ENCODE results near the gene CAST. TPM values are rescaled to one million over a fixed set of nuclear protein-coding genes. Genes with fewer than 3 reads are reported as not detected.
A peak's percentile ranks its signal among the peaks of the same experiment; 100 is the strongest.

Gene CAST
- total RNA-seq, 1 donor from 2014 or later, result 174 TPM

GRCh38 chr5:96629774-96630173, 32.4 kb upstream of the CAST start:
- H3K27me3 ChIP-seq (ENCODE audit: control insufficient read depth, insufficient read depth, low read length), result no peaks in the 10 kb centered on the region
- DNase-seq (ENCODE audit: low read depth), result peak; percentile 56
- no peak for TF ChIP-seq CTCF (IDR thresholded peaks at IDR 0.05; ENCODE audit: insufficient read depth, low read length, poor library complexity, severe bottlenecking)
- H3K4me3 ChIP-seq (ENCODE audit: low read depth, low read length), result no peak overlapping the region
- H3K36me3 ChIP-seq (ENCODE audit: control insufficient read depth, insufficient read depth, low read length), result no peaks in the 10 kb centered on the region

- no peak for DNase-seq (ENCODE audit: low read depth)
- Histone ChIP-seq H3K27me3 (ENCODE audit: control insufficient read depth, insufficient read depth, low read length) (no peaks in the 10 kb centered on the region), H3K4me3 (ENCODE audit: low read depth, low read length) (no peak overlapping the region), H3K36me3 (ENCODE audit: control insufficient read depth, insufficient read depth, low read length) (no peaks in the 10 kb centered on the region)
- TF ChIP-seq CTCF (IDR thresholded peaks at IDR 0.05; ENCODE audit: insufficient read depth, low read length, poor library complexity, severe bottlenecking), result no peak
Observed at GRCh38 chr5:96633820-96634219, 28.4 kb upstream of the CAST start.

- no peak for TF ChIP-seq CTCF (IDR thresholded peaks at IDR 0.05; ENCODE audit: insufficient read depth, low read length, poor library complexity, severe bottlenecking)
- H3K4me3 ChIP-seq (ENCODE audit: low read depth, low read length), result no peak overlapping the region
- no peaks in the 10 kb centered on the region for H3K36me3 ChIP-seq (ENCODE audit: control insufficient read depth, insufficient read depth, low read length)
- no peak for DNase-seq (ENCODE audit: low read depth)
- no peaks in the 10 kb centered on the region for H3K27me3 ChIP-seq (ENCODE audit: control insufficient read depth, insufficient read depth, low read length)
Observed at GRCh38 chr5:96634881-96635280, 27.3 kb upstream of the CAST start.

- DNase-seq (ENCODE audit: low read depth), result no peak
- TF ChIP-seq CTCF (IDR thresholded peaks at IDR 0.05; ENCODE audit: insufficient read depth, low read length, poor library complexity, severe bottlenecking), result no peak
- H3K4me3 ChIP-seq (ENCODE audit: low read depth, low read length), result no peak overlapping the region
- H3K36me3 ChIP-seq (ENCODE audit: control insufficient read depth, insufficient read depth, low read length), result no peaks in the 10 kb centered on the region
- no peaks in the 10 kb centered on the region for H3K27me3 ChIP-seq (ENCODE audit: control insufficient read depth, insufficient read depth, low read length)
Observed at GRCh38 chr5:96636046-96636445, 26.1 kb upstream of the CAST start.

GRCh38 chr5:96636594-96636993, 25.6 kb upstream of the CAST start:
- DNase-seq (ENCODE audit: low read depth), result no peak
- Histone ChIP-seq H3K36me3 (ENCODE audit: control insufficient read depth, insufficient read depth, low read length) (no peaks in the 10 kb centered on the region), H3K27me3 (ENCODE audit: control insufficient read depth, insufficient read depth, low read length) (no peaks in the 10 kb centered on the region), H3K4me3 (ENCODE audit: low read depth, low read length) (no peak overlapping the region)
- no peak for TF ChIP-seq CTCF (IDR thresholded peaks at IDR 0.05; ENCODE audit: insufficient read depth, low read length, poor library complexity, severe bottlenecking)

GRCh38 chr5:96637196-96637595, 25.0 kb upstream of the CAST start:
- TF ChIP-seq CTCF (IDR thresholded peaks at IDR 0.05; ENCODE audit: insufficient read depth, low read length, poor library complexity, severe bottlenecking), result no peak

More at GRCh38 chr5:96637196-96637595, 25.0 kb upstream of the CAST start:
- no peak for DNase-seq (ENCODE audit: low read depth)
- Histone ChIP-seq H3K4me3 (ENCODE audit: low read depth, low read length) (no peak overlapping the region), H3K36me3 (ENCODE audit: control insufficient read depth, insufficient read depth, low read length) (no peaks in the 10 kb centered on the region), H3K27me3 (ENCODE audit: control insufficient read depth, insufficient read depth, low read length) (no peaks in the 10 kb centered on the region)
